ENCODE data around the gene GALNT6. TPM values are rescaled to one million over a fixed set of nuclear protein-coding genes. Genes with fewer than 3 reads are reported as not detected.

The GALNT6 gene
- total RNA-seq, 1 donor from 2014 or later = 24.0 TPM

- no peak for TF ChIP-seq CTCF (IDR thresholded peaks at IDR 0.05)
- H3K4me3 ChIP-seq = peak within 1 kb of the TSS; percentile 54
- peak; percentile 85 for DNase-seq
- intact Hi-C loops (cut with DNase I) = no loop called here
- no peaks in the 10 kb centered on the region for H3K27me3 ChIP-seq (ENCODE audit: low read depth)
- H3K4me1 ChIP-seq = peaks cover 63% of the 10 kb centered on the region
- H3K36me3 ChIP-seq = no peaks in the 10 kb centered on the region
- H3K9me3 ChIP-seq = no peaks in the 10 kb centered on the region
- peak within 1 kb of the TSS; percentile 89 for H3K27ac ChIP-seq
- peak; percentile 71 to 88 for ATAC-seq
Measured at GRCh38 chr12:51323966-51324895, 67.0 kb downstream of the GALNT6 start, which contains the start of gene BIN2. Gene BIN2 (minus strand): TSS chr12:51324174. CDS start chr12:51324102, 72 bp downstream.

DNA sequence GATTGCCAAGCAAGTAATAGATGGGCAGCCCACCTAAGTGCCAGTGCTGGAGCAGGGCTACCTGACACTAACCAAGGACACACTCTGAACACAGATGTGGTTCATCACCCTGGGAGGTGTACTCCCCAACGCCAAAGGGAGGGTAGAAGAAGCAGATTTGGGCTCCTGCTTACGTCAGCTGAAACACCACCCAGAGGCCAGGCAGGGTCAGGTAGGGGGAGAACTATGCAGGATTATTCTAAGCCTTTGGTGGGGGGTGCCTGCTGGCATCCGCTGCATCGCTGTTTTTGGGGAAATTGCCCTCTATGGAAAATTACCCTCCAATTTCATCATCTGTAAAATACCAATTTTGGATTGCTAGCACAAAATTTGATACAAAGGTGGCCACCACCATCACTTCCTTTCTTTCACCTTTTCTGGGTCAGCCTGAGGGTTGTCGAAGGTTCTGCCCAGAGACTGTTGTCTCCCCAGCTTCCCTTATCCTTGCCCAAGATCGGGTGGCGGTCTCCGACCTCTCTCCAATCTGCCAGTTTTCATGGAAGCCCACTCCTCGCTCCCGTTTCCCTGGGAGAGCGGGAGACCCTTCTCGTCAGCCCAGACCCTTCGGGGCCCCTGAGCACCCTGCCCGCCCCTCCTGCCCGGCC is 67.8 kb downstream of the GALNT6 start:
- TF ChIP-seq CTCF (IDR thresholded peaks at IDR 0.05) = no peak
- Histone ChIP-seq H3K27ac (peak overlapping the region; percentile 89), H3K27me3 (ENCODE audit: low read depth) (no peaks in the 10 kb centered on the region), H3K36me3 (no peaks in the 10 kb centered on the region), H3K9me3 (no peaks in the 10 kb centered on the region), H3K4me3 (peak overlapping the region; percentile 54), H3K4me1 (peaks cover 71% of the 10 kb centered on the region)
- DNase-seq = no peak
- ATAC-seq = peak; percentile 15 to 33
- intact Hi-C loops (cut with DNase I) = no loop called here

DNA sequence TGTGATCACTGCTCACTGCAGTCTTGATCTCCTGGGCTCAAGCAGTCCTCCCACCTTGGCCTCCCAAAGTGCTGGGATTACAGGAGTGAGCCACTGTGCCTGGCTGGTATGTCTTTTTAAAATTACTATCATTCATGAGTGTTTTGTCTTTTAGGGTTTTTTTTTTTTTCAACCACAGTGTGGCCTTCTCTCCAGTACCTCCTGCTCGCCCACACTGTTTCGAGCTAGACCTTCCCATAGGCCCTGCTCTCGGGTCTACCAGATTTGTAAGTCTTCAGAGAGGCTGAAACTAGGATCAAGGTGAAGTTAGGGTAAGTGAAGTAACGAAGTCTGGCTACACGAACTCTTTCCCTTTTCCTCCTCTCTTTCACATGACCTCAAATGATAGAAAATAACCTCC is 68.8 kb downstream of the GALNT6 start:
- H3K4me3 ChIP-seq = peak overlapping the region; percentile 54
- DNase-seq (no peak), ATAC-seq (no peak)
- peaks cover 68% of the 10 kb centered on the region for H3K4me1 ChIP-seq
- TF ChIP-seq CTCF (IDR thresholded peaks at IDR 0.05) = no peak
- H3K27ac ChIP-seq = peak overlapping the region; percentile 89
- intact Hi-C loops (cut with DNase I) = no loop called here
- H3K36me3 ChIP-seq = no peaks in the 10 kb centered on the region
- H3K27me3 ChIP-seq (ENCODE audit: low read depth) = no peaks in the 10 kb centered on the region
- no peaks in the 10 kb centered on the region for H3K9me3 ChIP-seq

DNA sequence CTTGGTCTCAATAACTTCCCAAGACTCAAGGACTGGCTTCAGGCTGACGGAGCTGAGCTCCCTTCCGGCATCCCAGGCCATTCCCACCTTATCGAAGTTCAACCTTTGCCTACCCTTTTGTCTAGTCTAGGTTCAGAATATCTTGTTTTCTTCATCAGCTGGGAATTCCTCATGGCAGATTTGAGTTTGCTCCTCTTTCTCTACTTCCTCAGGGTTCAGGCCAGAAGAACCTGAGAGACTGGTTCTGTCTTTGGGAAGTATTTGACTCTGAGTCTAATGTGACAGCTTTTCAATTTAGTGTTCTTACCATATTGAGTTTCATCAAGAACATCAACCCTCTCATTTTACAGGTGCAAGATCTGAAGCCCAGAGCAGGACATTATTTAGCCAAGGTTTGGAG is 69.3 kb downstream of the GALNT6 start:
- intact Hi-C loops (cut with DNase I) = no loop called here
- no peak for ATAC-seq
- Histone ChIP-seq H3K36me3 (no peaks in the 10 kb centered on the region), H3K4me1 (peaks cover 62% of the 10 kb centered on the region), H3K4me3 (peak overlapping the region; percentile 54), H3K9me3 (no peaks in the 10 kb centered on the region), H3K27me3 (ENCODE audit: low read depth) (no peaks in the 10 kb centered on the region), H3K27ac (peak overlapping the region; percentile 89)
- DNase-seq = no peak
- TF ChIP-seq CTCF (IDR thresholded peaks at IDR 0.05) = no peak

GRCh38 chr12:51320695-51321320 is 70.4 kb downstream of the GALNT6 start:
- Histone ChIP-seq H3K4me1 (peaks cover 52% of the 10 kb centered on the region), H3K27me3 (ENCODE audit: low read depth) (no peaks in the 10 kb centered on the region), H3K36me3 (no peaks in the 10 kb centered on the region), H3K9me3 (no peaks in the 10 kb centered on the region), H3K27ac (peak overlapping the region; percentile 33), H3K4me3 (peak overlapping the region; percentile 54)
- intact Hi-C loops (cut with DNase I) = no loop called here
- no peak for DNase-seq
- TF ChIP-seq CTCF (IDR thresholded peaks at IDR 0.05) = no peak
- no peak for ATAC-seq
